GM19351 (cell line): ENCODE measurements around the gene DDX50.
A peak's percentile ranks its signal among the peaks of the same experiment; 100 is the strongest.
"Not testable (repeated sequence)": the region's sequence is repeated elsewhere in the genome, so short reads cannot be mapped to it uniquely, and the experiment has no call there.

ENCODE experiments used
- ATAC-seq: cut with Tn5 transposase; IDR thresholded peaks from one replicate; pipeline ENCODE4 v1.9.1; 2021; ENCODE audit warnings: mild to moderate bottlenecking, moderate library complexity; ENCODE audit not compliant: unreplicated experiment

DDX50 gene, protein sequence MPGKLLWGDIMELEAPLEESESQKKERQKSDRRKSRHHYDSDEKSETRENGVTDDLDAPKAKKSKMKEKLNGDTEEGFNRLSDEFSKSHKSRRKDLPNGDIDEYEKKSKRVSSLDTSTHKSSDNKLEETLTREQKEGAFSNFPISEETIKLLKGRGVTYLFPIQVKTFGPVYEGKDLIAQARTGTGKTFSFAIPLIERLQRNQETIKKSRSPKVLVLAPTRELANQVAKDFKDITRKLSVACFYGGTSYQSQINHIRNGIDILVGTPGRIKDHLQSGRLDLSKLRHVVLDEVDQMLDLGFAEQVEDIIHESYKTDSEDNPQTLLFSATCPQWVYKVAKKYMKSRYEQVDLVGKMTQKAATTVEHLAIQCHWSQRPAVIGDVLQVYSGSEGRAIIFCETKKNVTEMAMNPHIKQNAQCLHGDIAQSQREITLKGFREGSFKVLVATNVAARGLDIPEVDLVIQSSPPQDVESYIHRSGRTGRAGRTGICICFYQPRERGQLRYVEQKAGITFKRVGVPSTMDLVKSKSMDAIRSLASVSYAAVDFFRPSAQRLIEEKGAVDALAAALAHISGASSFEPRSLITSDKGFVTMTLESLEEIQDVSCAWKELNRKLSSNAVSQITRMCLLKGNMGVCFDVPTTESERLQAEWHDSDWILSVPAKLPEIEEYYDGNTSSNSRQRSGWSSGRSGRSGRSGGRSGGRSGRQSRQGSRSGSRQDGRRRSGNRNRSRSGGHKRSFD

DNA sequence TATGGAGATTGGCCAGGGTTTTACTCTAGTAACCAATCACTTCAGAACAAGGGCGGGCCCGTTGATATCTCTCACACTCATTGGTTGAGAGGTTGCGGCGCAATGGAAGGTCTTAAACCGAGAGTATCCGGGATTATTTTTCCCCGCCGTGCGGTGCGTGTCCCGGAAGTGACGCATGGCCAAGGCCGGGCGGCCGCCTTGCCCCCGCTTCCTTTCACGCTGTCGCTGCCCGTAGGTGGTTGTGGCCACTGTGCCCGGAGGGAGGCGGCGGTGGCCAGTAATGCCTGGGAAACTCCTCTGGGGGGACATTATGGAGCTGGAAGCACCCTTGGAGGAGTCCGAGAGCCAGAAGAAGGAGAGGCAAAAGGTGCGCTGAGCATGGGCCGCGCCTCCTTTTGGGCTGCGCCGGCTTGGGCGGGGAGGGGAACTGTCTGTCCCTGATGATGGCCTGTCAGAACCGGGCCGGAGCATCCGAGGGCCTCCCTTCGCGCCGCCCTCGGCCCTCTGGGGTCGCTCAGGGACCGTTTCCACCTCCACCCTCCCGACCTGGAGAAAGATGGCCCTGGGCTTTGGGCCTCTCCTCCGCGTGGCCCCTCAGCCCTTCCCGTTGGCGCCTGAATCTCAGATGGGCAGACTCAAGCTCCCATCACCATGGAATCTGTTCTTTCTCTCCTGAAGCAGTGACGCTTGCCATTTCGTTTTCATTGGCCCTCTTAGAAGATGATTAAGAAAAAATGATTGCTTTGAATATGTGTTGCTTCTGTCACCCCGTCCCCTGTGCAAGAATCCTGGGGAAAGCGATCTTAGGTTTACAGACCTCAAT lies at the start of gene DDX50:
Gene DDX50, plus strand, starts transcription at position 211 of the 823 bp plus-strand sequence. Its CDS starts 70 bp downstream, at position 281.
- peak; percentile 95 for ATAC-seq

DNA sequence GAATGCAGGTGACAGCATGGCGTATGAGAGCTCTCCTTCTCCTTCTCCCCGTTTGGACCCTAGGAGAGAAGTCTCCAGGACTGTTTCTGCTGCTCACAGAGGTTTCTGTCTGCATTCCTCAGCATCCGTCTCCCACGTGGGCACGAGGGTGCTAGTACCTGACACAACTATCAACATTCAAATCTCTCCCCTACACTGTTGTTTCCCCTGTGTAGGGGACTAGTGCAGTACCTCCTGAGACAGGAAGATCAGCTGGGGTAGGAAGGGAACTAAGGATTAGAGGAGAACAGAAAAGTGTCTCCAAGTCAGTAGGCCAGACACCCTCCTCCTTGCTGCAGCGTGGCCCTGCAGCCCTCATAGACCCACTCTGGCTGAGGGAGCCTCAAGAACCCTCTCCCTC lies 44.8 kb upstream of the DDX50 start:
- ATAC-seq, result no peak

DNA sequence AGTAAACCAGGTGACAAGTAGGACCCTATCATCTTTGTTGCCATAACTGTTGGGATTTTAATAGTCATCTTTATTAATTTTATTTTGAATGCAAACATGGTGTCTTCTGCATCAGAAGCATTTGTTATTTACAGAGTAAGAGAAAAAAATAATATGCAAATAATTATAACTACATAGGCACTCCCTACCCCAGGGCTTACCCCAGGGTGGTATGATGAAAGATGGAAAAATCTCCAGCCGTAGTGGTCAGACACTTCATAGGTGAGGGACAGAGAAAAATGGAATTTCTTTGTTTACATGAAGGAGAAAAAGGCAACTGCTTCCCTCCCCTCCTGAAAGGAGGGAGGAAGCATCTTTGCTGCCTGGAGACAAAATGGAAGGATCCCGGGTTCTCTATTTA lies 44.1 kb upstream of the DDX50 start:
- ATAC-seq, result no peak

DNA sequence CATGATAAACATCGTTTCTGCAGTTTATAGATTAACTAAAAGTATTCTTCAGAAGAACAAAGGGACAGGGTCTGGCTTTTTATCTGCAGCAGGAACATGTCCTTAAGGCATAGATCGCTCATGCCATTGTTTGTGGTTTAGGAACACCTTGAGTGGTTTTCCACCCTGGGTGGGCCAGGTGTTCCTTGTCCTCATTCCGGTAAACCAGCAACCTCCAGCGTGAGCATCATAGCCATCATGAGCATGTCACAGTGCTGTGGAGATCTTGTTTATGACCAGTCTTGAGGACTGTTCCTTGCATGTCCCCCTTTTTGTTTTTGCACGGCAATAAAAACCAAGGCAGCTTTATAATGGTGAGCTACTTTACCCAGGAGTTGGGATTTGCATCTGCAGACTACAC lies 39.9 kb upstream of the DDX50 start:
- ATAC-seq, result no peak

DNA sequence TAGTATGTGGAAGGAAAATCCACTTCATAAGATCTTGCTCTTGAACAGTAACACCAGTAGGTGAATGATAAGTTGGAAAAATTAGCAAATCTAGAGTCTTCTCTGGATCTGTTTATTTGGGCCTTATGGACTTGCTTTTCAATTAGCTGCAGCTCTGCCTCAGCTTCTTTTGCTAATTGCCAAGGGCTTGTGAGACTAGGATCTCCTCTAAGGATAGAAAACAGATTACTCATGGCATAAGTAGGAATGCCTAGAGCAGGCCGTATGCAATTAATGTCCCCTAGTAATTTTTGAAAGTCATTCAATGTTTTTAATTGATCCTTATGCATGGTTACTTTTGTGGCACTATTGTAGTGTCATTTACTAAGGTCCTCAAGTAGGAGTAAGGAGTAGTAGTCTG lies 36.5 kb upstream of the DDX50 start:
- ATAC-seq, result no peak

DNA sequence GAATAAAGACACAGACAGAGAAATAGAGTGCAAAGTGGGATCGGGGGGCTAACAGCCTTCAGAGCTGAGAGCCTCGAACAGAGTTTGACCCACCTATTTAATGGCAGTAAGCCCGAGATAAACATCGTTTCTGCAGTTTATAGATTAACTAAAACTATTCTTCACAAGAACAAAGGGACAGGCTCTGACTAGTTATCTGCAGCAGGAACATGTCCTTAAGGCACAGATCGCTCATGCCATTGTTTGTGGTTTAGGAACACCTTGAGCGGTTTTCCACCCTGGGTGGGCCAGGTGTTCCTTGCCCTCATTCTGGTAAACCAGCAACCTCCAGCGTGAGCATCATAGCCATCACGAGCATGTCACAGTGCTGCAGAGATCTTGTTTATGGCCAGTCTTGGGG lies 32.9 kb upstream of the DDX50 start:
- ATAC-seq, result not testable (repeated sequence)

DNA sequence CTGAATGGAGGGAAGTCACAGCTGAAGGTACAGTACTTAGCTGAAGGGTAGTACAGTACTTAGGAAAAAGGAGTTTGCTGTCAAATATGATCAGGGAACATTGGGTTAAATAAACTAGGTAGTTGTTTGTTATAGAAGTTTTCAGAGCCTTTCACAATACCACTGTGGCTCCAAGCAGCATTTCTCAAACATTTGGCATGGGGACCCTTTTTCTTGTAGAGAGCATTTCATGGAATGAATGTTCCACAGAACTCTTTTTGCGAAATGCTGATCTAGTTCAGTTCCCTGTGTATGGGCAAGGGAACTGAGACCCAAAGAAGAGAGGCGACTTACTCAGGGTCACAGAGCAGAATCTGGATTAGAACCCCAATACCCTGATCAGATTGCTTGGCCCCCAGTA lies 31.5 kb upstream of the DDX50 start:
- no peak for ATAC-seq

DNA sequence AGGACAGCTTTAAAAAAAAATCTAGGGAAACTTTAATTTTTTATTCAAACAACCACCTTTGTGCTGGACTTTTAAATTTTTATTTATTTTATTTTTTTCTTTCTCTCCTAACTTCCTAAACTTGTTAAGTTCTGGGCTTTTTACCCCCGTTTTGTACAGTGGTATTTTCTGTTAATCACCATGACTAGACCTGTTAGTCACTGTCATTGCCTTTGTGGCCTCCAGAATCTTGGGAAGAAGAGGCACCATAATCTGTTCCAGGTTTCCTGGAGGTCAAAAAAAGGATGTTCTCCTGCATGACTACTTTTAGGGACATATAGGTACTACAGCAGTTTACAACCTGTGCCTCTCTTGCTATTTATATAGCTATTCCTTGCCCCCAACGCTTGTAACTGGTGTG lies 31.1 kb upstream of the DDX50 start:
- no peak for ATAC-seq

DNA sequence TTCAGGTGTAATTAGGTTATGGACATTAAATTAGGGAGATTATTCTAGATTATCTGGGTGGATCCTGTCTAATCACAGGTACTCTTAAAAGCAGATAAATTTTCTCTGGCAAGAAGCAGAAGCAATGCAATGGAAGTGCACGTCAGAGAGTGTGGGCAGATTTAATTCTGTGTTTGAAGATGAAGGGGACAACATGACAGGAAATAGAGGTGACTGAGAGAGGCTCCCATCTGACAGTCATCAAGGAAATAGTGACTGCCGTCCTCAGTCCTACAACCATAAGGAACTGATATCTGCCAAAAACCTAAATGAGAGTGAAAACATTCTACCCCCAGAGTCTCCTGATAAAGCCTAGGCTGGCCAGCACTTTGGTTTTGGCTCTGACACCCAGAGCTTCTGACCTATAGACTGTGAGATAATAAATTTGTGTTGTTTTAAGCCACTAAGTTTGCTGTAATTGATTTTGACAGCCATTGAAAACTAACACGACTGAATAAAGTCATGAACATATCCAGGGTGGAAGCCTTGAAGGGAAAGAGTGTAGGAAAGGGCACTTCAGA lies 30.5 kb upstream of the DDX50 start:
- ATAC-seq, result no peak

DNA sequence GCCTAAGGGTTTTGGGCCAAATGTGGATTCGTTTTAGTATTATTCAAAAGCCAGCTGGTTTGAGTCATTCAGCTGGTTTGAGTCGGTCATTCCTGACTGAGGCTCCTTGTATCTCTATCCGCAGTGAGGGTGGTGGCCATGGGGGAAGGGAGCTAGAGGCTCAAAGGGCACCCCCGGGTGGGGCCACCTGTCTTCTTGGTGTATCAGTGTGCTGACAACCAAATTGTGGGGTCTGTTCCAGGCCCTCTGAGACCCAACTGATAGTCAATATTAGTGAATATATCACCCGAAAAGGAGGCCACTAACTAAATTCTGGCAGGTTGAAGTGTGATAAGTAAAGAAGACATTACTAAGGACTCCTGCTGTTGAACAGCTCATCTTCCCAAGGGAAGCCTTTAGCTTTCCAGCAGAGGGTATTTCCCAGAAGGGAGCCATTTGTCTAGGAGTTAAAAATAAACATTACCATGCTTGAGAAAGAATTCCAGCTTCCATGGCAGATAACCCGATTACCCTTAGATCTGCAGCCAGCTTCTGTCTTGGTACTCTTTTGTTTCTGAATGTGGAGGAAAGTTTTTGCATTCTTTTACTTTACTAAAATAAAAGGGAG lies 29.9 kb upstream of the DDX50 start:
- no peak for ATAC-seq

DNA sequence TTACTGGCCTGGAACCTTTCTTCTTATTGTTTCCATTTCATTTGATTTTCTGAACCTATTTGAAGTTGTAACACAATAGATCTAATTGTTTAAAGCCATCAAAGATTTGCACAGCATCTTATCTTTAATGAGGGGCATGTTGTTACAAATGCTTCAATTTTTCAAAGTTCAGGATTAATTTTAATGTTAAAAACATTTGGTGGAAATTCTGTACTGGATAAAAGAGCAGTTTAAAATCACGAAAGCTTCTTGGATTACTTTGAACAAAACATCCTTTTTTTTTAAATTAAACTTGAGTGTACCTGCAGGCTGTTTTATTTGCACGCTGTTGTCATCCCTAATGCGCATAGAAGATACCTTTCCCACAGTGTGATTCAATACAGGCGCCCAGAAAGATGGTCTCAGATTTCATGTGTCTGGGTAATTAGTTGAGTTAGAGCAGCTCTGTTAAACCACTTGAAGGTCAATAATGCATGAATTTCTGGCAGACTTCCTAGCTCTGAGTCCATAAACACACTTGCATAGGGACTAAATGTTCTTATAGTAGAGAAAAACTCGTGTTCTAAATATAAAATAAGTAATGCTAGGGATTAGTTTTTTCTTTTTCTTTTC lies 29.3 kb upstream of the DDX50 start:
- no peak for ATAC-seq

DNA sequence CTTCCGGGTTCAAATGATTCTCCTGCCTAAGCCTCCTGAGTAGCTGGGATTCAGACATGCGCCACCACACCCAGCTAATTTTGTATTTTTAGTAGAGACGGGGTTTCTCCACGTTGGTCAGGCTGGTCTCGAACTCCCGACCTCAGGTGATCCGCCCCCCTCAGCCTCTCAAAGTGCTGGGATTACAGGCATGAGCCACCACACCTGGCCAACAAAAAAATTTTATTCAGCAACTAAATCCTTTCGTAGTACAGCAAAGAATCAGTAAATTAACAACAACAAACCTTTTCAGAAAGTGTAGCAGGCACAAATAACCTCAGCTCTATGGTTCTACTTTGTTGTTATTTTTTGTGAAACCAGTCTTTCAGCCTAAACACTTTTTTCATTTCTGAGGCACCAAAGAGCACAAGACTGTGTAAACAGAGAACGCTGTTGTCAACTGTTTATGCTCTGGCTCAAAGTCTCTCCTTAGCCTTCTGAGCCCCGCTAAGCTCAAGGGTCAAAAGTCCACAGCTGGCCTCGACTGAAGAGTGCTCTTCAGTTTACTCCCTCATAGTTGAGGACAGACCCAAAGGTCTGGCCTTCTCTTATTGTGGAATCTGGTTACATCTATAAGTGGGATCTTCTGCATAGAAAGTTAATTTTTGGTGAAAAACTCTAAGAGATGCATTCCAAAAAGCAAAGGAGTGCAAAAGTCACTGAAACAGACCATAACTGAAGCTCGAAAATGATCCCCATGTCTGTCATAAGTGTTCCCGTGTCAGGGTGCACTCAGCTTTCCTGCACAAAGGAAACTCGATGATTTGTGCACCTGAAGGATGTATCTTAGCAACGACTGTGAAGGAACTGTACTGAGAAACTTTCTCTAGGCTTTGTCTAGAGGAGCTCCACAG lies 24.6 kb upstream of the DDX50 start:
- no peak for ATAC-seq

DNA sequence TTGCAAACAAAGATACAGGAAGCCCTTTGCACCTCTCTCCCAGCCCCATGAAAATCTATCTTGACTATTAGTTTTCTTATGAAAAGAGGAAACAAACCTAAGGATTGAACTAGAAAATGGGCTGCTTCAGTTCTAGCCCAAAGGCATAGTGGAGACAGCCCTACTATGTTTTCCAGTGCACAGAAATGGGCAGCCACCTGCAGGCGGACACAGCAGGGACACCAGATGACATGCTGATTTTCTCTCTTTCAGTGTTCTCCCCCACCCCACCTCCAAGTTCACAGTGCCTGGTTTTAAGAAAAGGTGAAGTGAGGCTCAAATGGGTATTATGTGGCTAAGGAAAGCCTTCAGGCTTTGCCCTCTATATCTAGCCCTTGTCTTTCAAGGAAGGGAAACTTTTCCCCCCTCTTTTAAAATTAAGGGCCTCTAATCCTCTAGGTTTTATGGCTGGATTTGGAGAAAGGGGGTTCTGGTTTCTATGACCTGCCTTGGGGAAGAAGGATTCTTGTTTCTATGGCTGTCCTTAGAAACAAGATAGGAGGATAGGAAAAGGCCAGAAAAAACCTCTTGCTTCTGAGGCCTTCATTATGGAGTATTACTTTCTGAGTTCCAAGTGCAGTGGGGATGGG lies 23.5 kb upstream of the DDX50 start:
- ATAC-seq, result no peak

DNA sequence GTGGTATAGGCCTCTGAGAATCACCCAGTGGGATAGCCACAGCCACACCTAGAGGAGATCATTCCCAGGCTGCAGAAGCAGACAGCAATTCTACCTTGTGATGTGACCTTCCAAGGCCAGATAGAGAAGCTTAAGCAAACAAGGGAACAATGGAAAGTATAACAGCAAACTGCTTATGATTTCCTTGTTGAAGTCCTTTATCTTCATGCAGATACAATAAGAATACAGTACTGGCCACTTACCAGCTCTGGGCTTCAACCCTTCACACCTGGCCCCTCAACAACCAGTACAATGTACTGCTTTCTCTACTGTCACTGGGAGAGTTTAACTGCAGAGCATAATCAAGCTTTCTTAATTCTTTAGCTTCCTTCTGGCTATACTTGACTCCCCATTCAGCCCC lies 22.6 kb upstream of the DDX50 start:
- ATAC-seq, result no peak

DNA sequence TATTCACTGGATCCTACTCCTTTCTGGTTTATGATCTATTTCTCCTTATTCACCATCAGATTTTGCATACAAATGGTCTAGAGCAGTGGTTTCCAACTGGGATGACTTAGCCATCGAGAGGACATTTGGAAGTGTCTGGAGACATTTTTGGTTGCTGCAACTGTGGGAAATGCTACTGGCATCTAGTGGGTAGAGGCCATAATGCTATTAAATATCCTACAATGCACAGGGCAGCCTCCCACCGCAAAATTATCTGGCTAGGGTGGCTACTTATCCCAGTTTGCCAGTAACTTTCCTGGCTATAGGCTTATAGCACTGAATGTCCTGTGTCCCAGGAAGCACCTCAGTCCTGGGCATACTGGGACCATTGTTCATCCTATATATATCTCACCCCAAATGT lies 21.5 kb upstream of the DDX50 start:
- no peak for ATAC-seq

DNA sequence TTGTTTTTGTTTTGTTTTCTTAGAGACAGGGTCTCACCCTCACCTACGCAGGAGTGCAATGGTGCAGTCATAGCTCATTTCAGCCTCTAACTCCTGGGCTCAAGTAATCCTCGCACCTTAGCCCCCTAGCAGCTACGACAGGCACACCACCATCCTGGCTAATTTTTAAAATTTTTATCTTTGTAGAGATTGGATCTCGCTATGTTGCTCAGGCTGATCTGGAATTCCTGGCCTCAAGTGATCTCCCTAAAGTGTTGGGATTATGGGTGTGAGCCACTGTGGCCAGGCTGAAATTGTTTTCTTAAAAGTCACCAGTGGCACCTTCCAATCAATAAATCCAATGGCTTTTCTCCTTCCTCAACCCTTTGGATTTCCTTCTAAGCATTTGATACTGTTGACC lies 20.9 kb upstream of the DDX50 start:
- no peak for ATAC-seq

DNA sequence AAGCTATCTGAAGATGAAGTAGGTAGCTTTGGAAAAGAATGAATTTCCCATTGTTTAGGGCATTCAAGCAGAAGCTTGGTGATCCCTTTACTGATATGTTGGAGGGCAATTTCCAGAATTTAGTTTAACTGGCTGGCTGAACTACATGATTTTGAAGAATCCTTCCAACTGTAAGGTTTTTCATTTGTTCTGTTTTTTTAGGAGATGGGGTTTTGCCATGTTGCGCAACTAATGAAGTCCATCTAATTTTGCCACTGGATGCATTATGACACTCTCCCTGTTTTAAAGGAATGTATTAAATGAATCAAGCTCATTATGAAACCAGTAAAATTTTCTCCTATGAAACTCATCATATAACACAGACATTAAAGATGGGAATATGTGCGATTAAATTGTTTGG lies 6.1 kb upstream of the DDX50 start:
- no peak for ATAC-seq

DNA sequence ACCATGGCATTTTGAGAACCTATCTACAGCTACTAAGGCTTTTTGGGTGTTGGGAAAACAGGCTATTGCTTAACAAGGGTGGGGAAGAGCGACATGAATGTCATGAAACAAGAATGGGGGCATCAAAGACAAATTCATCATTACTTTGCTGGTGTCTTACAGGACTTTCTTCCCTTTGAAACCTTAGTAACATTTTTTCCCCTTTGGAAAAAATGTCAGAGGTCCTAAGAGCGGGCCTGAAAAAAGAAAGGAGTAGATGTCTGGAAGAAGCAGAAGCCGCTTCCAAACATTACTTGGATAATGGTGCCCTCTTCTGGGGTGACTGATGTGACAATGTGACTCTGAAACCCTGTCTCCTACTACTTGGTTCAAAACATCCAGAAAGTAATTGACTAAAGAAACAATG lies 3.8 kb upstream of the DDX50 start:
- no peak for ATAC-seq

DNA sequence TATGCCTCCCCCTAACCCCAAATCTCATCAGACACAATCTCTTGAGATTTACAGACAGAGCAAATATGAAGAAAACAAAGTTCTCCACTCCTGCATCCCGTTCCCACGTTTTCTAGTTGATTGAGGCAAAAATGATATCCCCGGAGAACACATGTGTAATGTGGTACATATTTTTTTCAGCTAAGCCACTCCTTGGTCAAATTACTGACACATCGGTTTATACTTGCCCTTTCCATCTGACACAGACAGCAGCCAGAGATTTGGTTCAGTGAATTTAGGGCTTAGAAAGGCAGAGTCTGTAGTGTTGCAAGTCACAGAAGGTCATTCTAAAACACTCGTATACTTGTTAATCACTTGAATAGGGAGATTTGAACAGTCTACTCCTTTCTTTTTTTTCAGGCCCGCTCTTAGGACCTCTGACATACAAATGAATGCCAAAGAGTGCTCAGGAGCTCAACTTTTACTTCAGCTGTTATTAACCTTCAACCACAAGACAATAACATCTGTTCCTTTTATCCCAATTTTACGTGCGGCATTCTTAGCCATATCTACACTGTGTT lies 1.8 kb upstream of the DDX50 start:
- no peak for ATAC-seq
